Stimulated activated CD4-positive, alpha-beta T cell treated with anti-CD3 and anti-CD28 coated beads, TNF-alpha, amount 100 ng/mL, for 4 hours (primary cell): ENCODE measurements around the gene KIRREL3.

Experiments used
- DNase-seq, 3 experiments: peaks; one replicate each; pipeline ENCODE4 v3.0.0-alpha.2; 2020; ENCODE audit warnings: low read depth in 3 of 3

The KIRREL3 gene

GRCh38 chr11:126440792-126441514, 559.6 kb downstream of the KIRREL3 start:
- peak; percentile 48 to 52 (median 48) for DNase-seq

- DNase-seq = no peak
These were observed 560.3 kb downstream of the KIRREL3 start for GRCh38 chr11:126440276-126440675.

- no peak for DNase-seq
These were observed 561.9 kb downstream of the KIRREL3 start for GRCh38 chr11:126438691-126439090.

- no peak for DNase-seq
These were observed 562.3 kb downstream of the KIRREL3 start for GRCh38 chr11:126438272-126438671.

- no peak for DNase-seq
These were observed 562.8 kb downstream of the KIRREL3 start for GRCh38 chr11:126437731-126438130.

- no peak for DNase-seq
These were observed 564.3 kb downstream of the KIRREL3 start for GRCh38 chr11:126436209-126436755.

GRCh38 chr11:126434950-126435335, 565.6 kb downstream of the KIRREL3 start:
- no peak for DNase-seq

- no peak for DNase-seq
These were observed 566.3 kb downstream of the KIRREL3 start for GRCh38 chr11:126433989-126434949.

- DNase-seq = no peak
These were observed 567.2 kb downstream of the KIRREL3 start for GRCh38 chr11:126433244-126433846.

GRCh38 chr11:126432525-126432924, 568.0 kb downstream of the KIRREL3 start:
- DNase-seq = no peak

GRCh38 chr11:126432065-126432461, 568.5 kb downstream of the KIRREL3 start:
- no peak for DNase-seq

- DNase-seq = no peak
These were observed 569.0 kb downstream of the KIRREL3 start for GRCh38 chr11:126431401-126432064.

GRCh38 chr11:126430581-126431335, 569.8 kb downstream of the KIRREL3 start:
- DNase-seq = no peak

GRCh38 chr11:126426820-126427749, 573.5 kb downstream of the KIRREL3 start:
- DNase-seq = no peak

- DNase-seq = no peak
These were observed 574.5 kb downstream of the KIRREL3 start for GRCh38 chr11:126426106-126426505.

GRCh38 chr11:126424471-126425039, 576.0 kb downstream of the KIRREL3 start:
- no peak for DNase-seq

- DNase-seq = no peak
These were observed 576.8 kb downstream of the KIRREL3 start for GRCh38 chr11:126423743-126424142.

- no peak for DNase-seq
These were observed 577.4 kb downstream of the KIRREL3 start for GRCh38 chr11:126423154-126423553.

- no peak for DNase-seq
These were observed 578.1 kb downstream of the KIRREL3 start for GRCh38 chr11:126422446-126422845.
